IMR-90 (cell line): Measurements from ENCODE around the gene PGD. TPM values are rescaled to one million over a fixed set of nuclear protein-coding genes. Genes with fewer than 3 reads are reported as not detected.

ENCODE experiments used
- ATAC-seq: fragments of 200-7000 bp; cut with Tn5 transposase; 2 replicates; pipeline ENCODE4 v1.9.1; 2020; ENCODE audit warnings: low read depth, mild to moderate bottlenecking, moderate library complexity
- BruUV-seq: library from RNA; stranded (reverse); fragments of 400-500 nt; replicated peaks from 2 replicates; lab custom pipeline; 2021; lab: Mats Ljungman, UMichigan
- CTCF ChIA-PET: fragments of 300-600 bp; formaldehyde crosslinking; extraction: SDS; loops from one replicate; lab custom pipeline; 2021; ENCODE audit warnings: antibody characterized with exemption; lab: Yijun Ruan, JAX
- POLR2A ChIA-PET: fragments of 300-600 bp; sonication (Branson Sonifier 250); formaldehyde crosslinking; loops from one replicate; lab custom pipeline; 2022; ENCODE audit warnings: antibody characterized with exemption; ENCODE audit not compliant: unreplicated experiment; lab: Charles Lee
- DNase-seq: peaks from one replicate; pipeline ENCODE4 v3.0.0; 2013
- H2AFZ ChIP-seq: replicated peaks from 2 replicates; pipeline ENCODE3; 2013; ENCODE audit warnings: low read length, mild to moderate bottlenecking; ENCODE audit not compliant: poor library complexity
- H2AK5ac ChIP-seq: 2 replicates; pipeline ENCODE4 v1.6.1; 2013; ENCODE audit warnings: low read depth, low read length, inconsistent platforms
- H2AK9ac ChIP-seq: replicated peaks from 2 replicates; pipeline ENCODE3; 2013; ENCODE audit warnings: mild to moderate bottlenecking, low read depth, low read length, moderate library complexity; ENCODE audit not compliant: poor library complexity
- H2BK120ac ChIP-seq: 2 replicates; pipeline ENCODE4 v1.6.1; 2013; ENCODE audit warnings: low read depth, low read length, inconsistent platforms
- H2BK15ac ChIP-seq: 3 replicates; pipeline ENCODE4 v1.6.1; 2013; ENCODE audit warnings: low read depth, low read length, inconsistent platforms
- H2BK20ac ChIP-seq: 2 replicates; pipeline ENCODE4 v1.6.1; 2013; ENCODE audit warnings: low read depth, mild to moderate bottlenecking, inconsistent platforms, low read length, moderate library complexity
- H2BK5ac ChIP-seq: 2 replicates; pipeline ENCODE4 v1.6.1; 2013; ENCODE audit warnings: mild to moderate bottlenecking, low read depth, low read length, inconsistent platforms; ENCODE audit not compliant: poor library complexity, severe bottlenecking
- H3K14ac ChIP-seq: replicated peaks from 2 replicates; pipeline ENCODE4 v1.6.1; 2013; ENCODE audit warnings: low read depth, low read length, inconsistent platforms
- H3K18ac ChIP-seq: 2 replicates; pipeline ENCODE4 v1.6.1; 2013; ENCODE audit warnings: low read depth, low read length, control low read depth
- H3K23ac ChIP-seq: 2 replicates; pipeline ENCODE4 v1.6.1; 2013; ENCODE audit warnings: low read depth, low read length, inconsistent platforms
- H3K27ac ChIP-seq: 2 replicates; pipeline ENCODE4 v1.5.1; 2013; ENCODE audit warnings: mild to moderate bottlenecking, control low read depth, low read length; ENCODE audit not compliant: insufficient read depth
- H3K27me3 ChIP-seq: 2 replicates; pipeline ENCODE4 v1.6.1; 2013; ENCODE audit warnings: low read length; ENCODE audit not compliant: control insufficient read depth, insufficient read depth
- H3K36me3 ChIP-seq: 2 replicates; pipeline ENCODE4 v1.6.1; 2013; ENCODE audit warnings: low read length, mixed read lengths; ENCODE audit not compliant: control insufficient read depth, insufficient read depth
- H3K4ac ChIP-seq: 2 replicates; pipeline ENCODE4 v1.6.1; 2013; ENCODE audit warnings: low read depth, low read length, inconsistent platforms
- H3K4me1 ChIP-seq: 2 replicates; pipeline ENCODE4 v1.6.1; 2013; ENCODE audit warnings: low read length, mixed read lengths; ENCODE audit not compliant: control insufficient read depth, insufficient read depth
- H3K4me2 ChIP-seq: 2 replicates; pipeline ENCODE4 v1.6.1; 2013; ENCODE audit warnings: low read depth, mild to moderate bottlenecking, control low read depth, low read length, moderate library complexity
- H3K4me3 ChIP-seq: 2 replicates; pipeline ENCODE4 v1.5.1; 2013; ENCODE audit warnings: low read depth, mild to moderate bottlenecking, control low read depth, low read length, moderate library complexity; ENCODE audit not compliant: insufficient read depth
- H3K56ac ChIP-seq: 2 replicates; pipeline ENCODE4 v1.6.1; 2013; ENCODE audit warnings: low read length, inconsistent platforms; ENCODE audit not compliant: insufficient read depth; ENCODE audit errors: extremely low read depth
- H3K79me1 ChIP-seq, 2 experiments: 2 replicates each; pipeline ENCODE4 v1.6.1; 2013; ENCODE audit warnings: low read length in 2 of 2, inconsistent platforms in 1 of 2, low read depth in 1 of 2
- H3K9ac ChIP-seq: 2 replicates; pipeline ENCODE4 v1.6.1; 2013; ENCODE audit warnings: low read depth, low read length, control low read depth
- H3K9me1 ChIP-seq: 2 replicates; pipeline ENCODE4 v1.6.1; 2013; ENCODE audit warnings: low read length, inconsistent platforms; ENCODE audit not compliant: insufficient read depth
- H3K9me3 ChIP-seq: 2 replicates; pipeline ENCODE4 v1.6.1; 2013; ENCODE audit warnings: low read length; ENCODE audit not compliant: control insufficient read depth, insufficient read depth
- H4K20me1 ChIP-seq: 2 replicates; pipeline ENCODE4 v1.6.1; 2013; ENCODE audit warnings: low read length, inconsistent platforms; ENCODE audit not compliant: insufficient read depth
- H4K5ac ChIP-seq: 2 replicates; pipeline ENCODE4 v1.6.1; 2013; ENCODE audit warnings: mild to moderate bottlenecking, low read depth, low read length, control low read depth
- H4K8ac ChIP-seq, 2 experiments: 2 replicates each; pipeline ENCODE4 v1.6.1; 2013; ENCODE audit warnings: low read depth in 2 of 2, low read length in 2 of 2, control low read depth in 1 of 2, inconsistent platforms in 1 of 2
- H4K91ac ChIP-seq: 2 replicates; pipeline ENCODE4 v1.6.1; 2013; ENCODE audit warnings: low read depth, low read length, inconsistent platforms; ENCODE audit not compliant: insufficient read depth
- BHLHE40 ChIP-seq: fragments of 150-350 bp; IDR thresholded peaks from 2 replicates; pipeline ENCODE4 v1.6.1; 2016; ENCODE audit warnings: mild to moderate bottlenecking, low read depth, low read length
- CEBPB ChIP-seq: IDR thresholded peaks from 2 replicates; pipeline ENCODE4 v1.6.1; 2012; ENCODE audit warnings: low read depth, low read length, improper control_type of control experiment
- CHD1 ChIP-seq: IDR thresholded peaks from 2 replicates; pipeline ENCODE4 v1.6.1; 2012; ENCODE audit warnings: low read depth, low read length, improper control_type of control experiment
- FOS ChIP-seq: fragments of 150-350 bp; IDR thresholded peaks from 2 replicates; pipeline ENCODE4 v1.6.1; 2016; ENCODE audit warnings: low read depth, low read length
- MAFK ChIP-seq: IDR thresholded peaks from 2 replicates; pipeline ENCODE4 v1.6.1; 2012; ENCODE audit warnings: low read depth, low read length, improper control_type of control experiment
- MAZ ChIP-seq: IDR thresholded peaks from 2 replicates; pipeline ENCODE4 v1.6.1; 2012; ENCODE audit warnings: low read depth, mild to moderate bottlenecking, low read length, improper control_type of control experiment, moderate library complexity, borderline replicate concordance
- MXI1 ChIP-seq: IDR thresholded peaks from 2 replicates; pipeline ENCODE4 v1.6.1; 2012; ENCODE audit warnings: low read depth, mild to moderate bottlenecking, low read length, moderate library complexity, borderline replicate concordance
- NFE2L2 ChIP-seq: fragments of 150-350 bp; IDR thresholded peaks from 2 replicates; pipeline ENCODE4 v1.6.1; 2016; ENCODE audit warnings: low read depth, mild to moderate bottlenecking, low read length
- POLR2A ChIP-seq: IDR thresholded peaks from 2 replicates; pipeline ENCODE4 v1.6.1; 2012; ENCODE audit warnings: mild to moderate bottlenecking, low read depth, low read length
- RAD21 ChIP-seq: IDR thresholded peaks from 2 replicates; pipeline ENCODE4 v1.6.1; 2012; ENCODE audit warnings: low read length, improper control_type of control experiment
- RCOR1 ChIP-seq: IDR thresholded peaks from 2 replicates; pipeline ENCODE4 v1.6.1; 2012; ENCODE audit warnings: mild to moderate bottlenecking, low read length, improper control_type of control experiment; ENCODE audit not compliant: insufficient replicate concordance
- RFX5 ChIP-seq: IDR thresholded peaks from 2 replicates; pipeline ENCODE4 v1.8.0; 2012; ENCODE audit warnings: low read depth, mild to moderate bottlenecking, low read length, moderate library complexity
- SMC3 ChIP-seq: fragments of 150-350 bp; IDR thresholded peaks from 2 replicates; pipeline ENCODE4 v1.6.1; 2016; ENCODE audit warnings: low read depth, mild to moderate bottlenecking, antibody characterized with exemption, low read length, moderate library complexity
- WGBS, 2 experiments: methylation state at CpG; one replicate each; pipeline versions ENCODE4 v1.1.5 to v1.1.7; 2013; ENCODE audit warnings: missing lambda C conversion rate in 2 of 2; ENCODE audit not compliant: insufficient read length in 1 of 2; ENCODE audit errors: extremely low coverage in 2 of 2; 5-methylcytosine and 5-hydroxymethylcytosine counted together
- dilution Hi-C: fragments of 300-500 bp; cut with HindIII; formaldehyde crosslinking; loops from one replicate; pipeline ENCODE4 v1.14.3; 2018; ENCODE audit warnings: low sequenced_read_pairs; ENCODE audit not compliant: unreplicated experiment
- in situ Hi-C: fragments of 300-500 bp; cut with MboI; formaldehyde crosslinking; loops from 3 replicates; pipeline ENCODE4 v1.14.3; 2019; ENCODE audit warnings: low sequenced_read_pairs, inconsistent platforms, mixed read lengths
- intact Hi-C: fragments of 100-400 bp; cut with micrococcal nuclease; formaldehyde crosslinking; loops from 2 replicates; pipeline ENCODE4 v1.10.0; 2022
- polyA plus RNA-seq, 3 experiments: library from polyadenylated mRNA; depleted of rRNA; stranded (reverse); fragments of >200 nt; gene quantifications; 2 replicates each; pipeline ENCODE4 v1.2.3, GENCODE V29; 2012; ENCODE audit warnings: low replicate concordance in 1 of 3
- total RNA-seq: library from RNA; depleted of rRNA; stranded (reverse); fragments of >200 nt; gene quantifications from 2 replicates; pipeline ENCODE4 v1.2.3, GENCODE V29; 2012
- TF ChIP-seq, protein P1 (sequence below): fragments of 150-350 bp; IDR thresholded peaks from 2 replicates; pipeline ENCODE4 v1.6.1; 2017; ENCODE audit warnings: mild to moderate bottlenecking, antibody characterized with exemption, low read length, low read depth
- TF ChIP-seq, protein P2 (sequence below): fragments of 150-350 bp; IDR thresholded peaks from 2 replicates; pipeline ENCODE4 v1.6.1; 2016; ENCODE audit warnings: low read depth, mild to moderate bottlenecking, low read length, moderate library complexity, borderline replicate concordance
- TF ChIP-seq, protein P3 (sequence below): conservative IDR thresholded peaks from 2 replicates; pipeline ENCODE4 v1.5.1; 2012; ENCODE audit warnings: mild to moderate bottlenecking, low read depth, low read length, improper control_type of control experiment

PGD gene
- total and polyA plus RNA-seq, 2 of the 4 experiments (the other 2 are of a cell fraction), result 118 to 216 TPM

DNA sequence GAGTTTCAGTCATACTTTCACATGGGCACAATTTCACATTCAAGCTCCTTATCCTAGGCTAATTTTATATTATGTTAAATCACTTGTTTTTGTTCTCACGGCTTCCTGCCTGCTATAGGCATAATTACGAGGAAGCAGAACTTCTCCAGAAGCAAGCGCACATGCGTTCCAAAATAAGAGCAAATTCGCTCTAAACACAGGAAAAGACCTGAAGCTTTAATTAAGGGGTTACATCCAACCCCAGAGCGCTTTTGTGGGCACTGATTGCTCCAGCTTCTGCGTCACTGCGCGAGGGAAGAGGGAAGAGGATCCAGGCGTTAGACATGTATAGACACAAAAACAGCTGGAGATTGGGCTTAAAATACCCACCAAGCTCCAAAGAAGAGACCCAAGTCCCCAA, 50.9 kb downstream of the PGD start, which contains the start of gene CORT:
TSS of gene CORT (plus strand) at position 281 of the 400 bp plus-strand sequence. CDS start 193 bp downstream, outside the sequence.
- peak within 1 kb of the TSS in 1 of 2 experiments; percentile 27; a peak in 1 of 4 replicates for H4K8ac ChIP-seq
- H2AFZ ChIP-seq, result no peak within 1 kb of the TSS
- CTCF ChIA-PET, result interaction anchor here (1.1 kb wide), 1 partner anchor 25 kb away, joined by 3 read pairs; the partner anchor contains the start of gene PEX14
- no peak within 1 kb of the TSS for H2BK5ac ChIP-seq
- 0 out of 2 replicates have a peak, but pooled peaks cover 3% of the 10 kb centered on the region for H3K9me1 ChIP-seq
- H3K56ac ChIP-seq, result no peak within 1 kb of the TSS
- no peak within 1 kb of the TSS for H4K91ac ChIP-seq
- H4K20me1 ChIP-seq, result no peaks in the 10 kb centered on the region
- H3K23ac ChIP-seq, result no peak within 1 kb of the TSS; the same call in 1 of the 2 replicates
- no peak within 1 kb of the TSS for H2BK15ac ChIP-seq
- no peaks in the 10 kb centered on the region for H3K9me3 ChIP-seq
- TF ChIP-seq, protein P1, sequence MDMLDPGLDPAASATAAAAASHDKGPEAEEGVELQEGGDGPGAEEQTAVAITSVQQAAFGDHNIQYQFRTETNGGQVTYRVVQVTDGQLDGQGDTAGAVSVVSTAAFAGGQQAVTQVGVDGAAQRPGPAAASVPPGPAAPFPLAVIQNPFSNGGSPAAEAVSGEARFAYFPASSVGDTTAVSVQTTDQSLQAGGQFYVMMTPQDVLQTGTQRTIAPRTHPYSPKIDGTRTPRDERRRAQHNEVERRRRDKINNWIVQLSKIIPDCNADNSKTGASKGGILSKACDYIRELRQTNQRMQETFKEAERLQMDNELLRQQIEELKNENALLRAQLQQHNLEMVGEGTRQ, result no peak
- no peak for TF ChIP-seq POLR2A
- no peak for TF ChIP-seq FOS
- TF ChIP-seq RCOR1, result no peak
- no peak for TF ChIP-seq RAD21
- no peak for TF ChIP-seq BHLHE40
- no peak for TF ChIP-seq MAZ
- no peak for TF ChIP-seq CHD1
- TF ChIP-seq SMC3, result no peak
- TF ChIP-seq RFX5, result no peak
- TF ChIP-seq, protein P2, sequence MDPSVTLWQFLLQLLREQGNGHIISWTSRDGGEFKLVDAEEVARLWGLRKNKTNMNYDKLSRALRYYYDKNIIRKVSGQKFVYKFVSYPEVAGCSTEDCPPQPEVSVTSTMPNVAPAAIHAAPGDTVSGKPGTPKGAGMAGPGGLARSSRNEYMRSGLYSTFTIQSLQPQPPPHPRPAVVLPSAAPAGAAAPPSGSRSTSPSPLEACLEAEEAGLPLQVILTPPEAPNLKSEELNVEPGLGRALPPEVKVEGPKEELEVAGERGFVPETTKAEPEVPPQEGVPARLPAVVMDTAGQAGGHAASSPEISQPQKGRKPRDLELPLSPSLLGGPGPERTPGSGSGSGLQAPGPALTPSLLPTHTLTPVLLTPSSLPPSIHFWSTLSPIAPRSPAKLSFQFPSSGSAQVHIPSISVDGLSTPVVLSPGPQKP, result no peak
- no peak for TF ChIP-seq MAFK
- no peak for TF ChIP-seq CEBPB
- TF ChIP-seq MXI1, result no peak
- TF ChIP-seq, protein P3, sequence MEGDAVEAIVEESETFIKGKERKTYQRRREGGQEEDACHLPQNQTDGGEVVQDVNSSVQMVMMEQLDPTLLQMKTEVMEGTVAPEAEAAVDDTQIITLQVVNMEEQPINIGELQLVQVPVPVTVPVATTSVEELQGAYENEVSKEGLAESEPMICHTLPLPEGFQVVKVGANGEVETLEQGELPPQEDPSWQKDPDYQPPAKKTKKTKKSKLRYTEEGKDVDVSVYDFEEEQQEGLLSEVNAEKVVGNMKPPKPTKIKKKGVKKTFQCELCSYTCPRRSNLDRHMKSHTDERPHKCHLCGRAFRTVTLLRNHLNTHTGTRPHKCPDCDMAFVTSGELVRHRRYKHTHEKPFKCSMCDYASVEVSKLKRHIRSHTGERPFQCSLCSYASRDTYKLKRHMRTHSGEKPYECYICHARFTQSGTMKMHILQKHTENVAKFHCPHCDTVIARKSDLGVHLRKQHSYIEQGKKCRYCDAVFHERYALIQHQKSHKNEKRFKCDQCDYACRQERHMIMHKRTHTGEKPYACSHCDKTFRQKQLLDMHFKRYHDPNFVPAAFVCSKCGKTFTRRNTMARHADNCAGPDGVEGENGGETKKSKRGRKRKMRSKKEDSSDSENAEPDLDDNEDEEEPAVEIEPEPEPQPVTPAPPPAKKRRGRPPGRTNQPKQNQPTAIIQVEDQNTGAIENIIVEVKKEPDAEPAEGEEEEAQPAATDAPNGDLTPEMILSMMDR, result no peak
- TF ChIP-seq NFE2L2, result no peak
- H3K79me1 ChIP-seq, result no peaks in the 10 kb centered on the region
- H2BK20ac ChIP-seq, result no peak within 1 kb of the TSS
- H2BK120ac ChIP-seq, result no peak within 1 kb of the TSS
- no peak within 1 kb of the TSS for H3K27ac ChIP-seq
- H3K4me1 ChIP-seq, result peaks cover 2% of the 10 kb centered on the region; the same call in 1 of the 2 replicates
- no peak within 1 kb of the TSS for H3K4me3 ChIP-seq
- intact Hi-C loops (no loop called here), dilution Hi-C loops (no loop called here), in situ Hi-C loops (no loop called here)
- POLR2A ChIA-PET, result interaction anchor here (0.5 kb wide), 1 partner anchor 109 kb away, joined by 3 read pairs; no protein-coding TSS in a partner anchor
- H3K14ac ChIP-seq, result no peak within 1 kb of the TSS
- H4K5ac ChIP-seq, result no peak within 1 kb of the TSS
- no peak within 1 kb of the TSS for H2AK5ac ChIP-seq
- H3K9ac ChIP-seq, result no peak within 1 kb of the TSS
- peaks cover under 1% of the 10 kb centered on the region; the same call in 1 of the 2 replicates for H3K36me3 ChIP-seq
- DNase-seq, result no peak
- no peak within 1 kb of the TSS for H3K18ac ChIP-seq
- no peak for ATAC-seq
- 100% methylated on average over 1 of the region's 10 CpGs; no CpG with 5 or more reads in 1 of the 2 experiments for WGBS, 2 experiments
- no peak within 1 kb of the TSS for H2AK9ac ChIP-seq
- H3K4me2 ChIP-seq, result no peak within 1 kb of the TSS
- no peaks in the 10 kb centered on the region for H3K27me3 ChIP-seq
- no TSS peak for BruUV-seq
- H3K4ac ChIP-seq, result no peak within 1 kb of the TSS
